Measurements from ENCODE around the gene IGF2R. TPM values are rescaled to one million over a fixed set of nuclear protein-coding genes. Genes with fewer than 3 reads are reported as not detected.
"Not testable (repeated sequence)": the region's sequence is repeated elsewhere in the genome, so short reads cannot be mapped to it uniquely, and the experiment has no call there.

IGF2R gene, protein sequence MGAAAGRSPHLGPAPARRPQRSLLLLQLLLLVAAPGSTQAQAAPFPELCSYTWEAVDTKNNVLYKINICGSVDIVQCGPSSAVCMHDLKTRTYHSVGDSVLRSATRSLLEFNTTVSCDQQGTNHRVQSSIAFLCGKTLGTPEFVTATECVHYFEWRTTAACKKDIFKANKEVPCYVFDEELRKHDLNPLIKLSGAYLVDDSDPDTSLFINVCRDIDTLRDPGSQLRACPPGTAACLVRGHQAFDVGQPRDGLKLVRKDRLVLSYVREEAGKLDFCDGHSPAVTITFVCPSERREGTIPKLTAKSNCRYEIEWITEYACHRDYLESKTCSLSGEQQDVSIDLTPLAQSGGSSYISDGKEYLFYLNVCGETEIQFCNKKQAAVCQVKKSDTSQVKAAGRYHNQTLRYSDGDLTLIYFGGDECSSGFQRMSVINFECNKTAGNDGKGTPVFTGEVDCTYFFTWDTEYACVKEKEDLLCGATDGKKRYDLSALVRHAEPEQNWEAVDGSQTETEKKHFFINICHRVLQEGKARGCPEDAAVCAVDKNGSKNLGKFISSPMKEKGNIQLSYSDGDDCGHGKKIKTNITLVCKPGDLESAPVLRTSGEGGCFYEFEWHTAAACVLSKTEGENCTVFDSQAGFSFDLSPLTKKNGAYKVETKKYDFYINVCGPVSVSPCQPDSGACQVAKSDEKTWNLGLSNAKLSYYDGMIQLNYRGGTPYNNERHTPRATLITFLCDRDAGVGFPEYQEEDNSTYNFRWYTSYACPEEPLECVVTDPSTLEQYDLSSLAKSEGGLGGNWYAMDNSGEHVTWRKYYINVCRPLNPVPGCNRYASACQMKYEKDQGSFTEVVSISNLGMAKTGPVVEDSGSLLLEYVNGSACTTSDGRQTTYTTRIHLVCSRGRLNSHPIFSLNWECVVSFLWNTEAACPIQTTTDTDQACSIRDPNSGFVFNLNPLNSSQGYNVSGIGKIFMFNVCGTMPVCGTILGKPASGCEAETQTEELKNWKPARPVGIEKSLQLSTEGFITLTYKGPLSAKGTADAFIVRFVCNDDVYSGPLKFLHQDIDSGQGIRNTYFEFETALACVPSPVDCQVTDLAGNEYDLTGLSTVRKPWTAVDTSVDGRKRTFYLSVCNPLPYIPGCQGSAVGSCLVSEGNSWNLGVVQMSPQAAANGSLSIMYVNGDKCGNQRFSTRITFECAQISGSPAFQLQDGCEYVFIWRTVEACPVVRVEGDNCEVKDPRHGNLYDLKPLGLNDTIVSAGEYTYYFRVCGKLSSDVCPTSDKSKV (N-terminal part only)
- 100 to 1,000 TPM in 3 of 8 experiments, 10 to 100 TPM in 5; 18.4 to 124 (median 53.5) TPM for total RNA-seq

DNA sequence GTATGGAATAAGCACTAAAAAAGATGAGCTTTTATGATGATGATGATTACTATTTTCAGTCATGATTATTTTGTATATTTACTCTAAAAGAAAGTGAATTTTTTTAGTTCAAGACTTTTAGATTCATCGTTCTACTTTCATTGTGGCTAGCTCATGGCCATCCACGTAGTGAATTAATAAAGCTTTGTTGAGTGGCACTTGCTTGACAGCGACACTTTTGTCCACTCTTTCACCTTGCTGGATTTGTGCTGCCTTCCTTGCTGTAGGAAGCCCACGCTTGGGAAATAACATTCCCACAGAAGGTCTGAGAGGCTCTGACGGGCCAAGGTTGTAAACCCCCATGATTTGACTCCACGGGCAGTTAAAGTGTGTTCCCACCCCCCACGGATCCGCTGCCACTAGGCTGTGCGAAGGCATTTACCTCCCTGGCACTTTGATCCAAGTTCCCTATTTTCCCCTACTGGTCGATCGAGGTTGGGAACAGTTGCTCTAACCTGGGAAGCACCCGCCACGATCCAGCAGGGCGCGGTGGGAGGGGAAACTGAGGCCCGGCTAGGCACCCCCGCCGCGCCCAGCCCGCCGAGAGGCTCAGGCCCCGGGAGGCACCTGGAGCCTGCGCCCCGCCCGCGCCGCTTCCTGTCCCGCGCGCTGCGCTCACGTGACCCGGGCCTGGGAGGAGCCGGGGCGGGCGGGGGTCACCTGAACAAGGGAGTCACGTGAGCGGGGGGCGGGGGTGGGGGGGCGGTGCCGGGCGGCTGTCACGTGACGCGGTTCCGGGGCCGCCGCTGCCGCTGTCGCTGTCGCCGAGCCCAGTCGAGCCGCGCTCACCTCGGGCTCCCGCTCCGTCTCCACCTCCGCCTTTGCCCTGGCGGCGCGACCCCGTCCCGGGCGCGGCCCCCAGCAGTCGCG lies at the start of gene IGF2R:
TSS of gene IGF2R (plus strand) at position 788 of the 909 bp plus-strand sequence. CDS start 165 bp downstream, outside the sequence.
- Histone ChIP-seq H3K4me3 (peak within 1 kb of the TSS; percentile 78 to 93 (median 87)), H3K4me1 (replicated peaks in 1 of 2) (peaks cover 22 to 32% of the 10 kb centered on the region in 2 donors), H3K27ac (peak within 1 kb of the TSS; percentile 51 to 86)
- in situ Hi-C loops (cut with MboI; ENCODE audit: low pct_unique_long_range_greater_than_20kb in 2 of 9, low sequenced_read_pairs in 9 of 9, unreplicated experiment in 9 of 9), result no loop called here
- peak; percentile 62 to 89 (median 83) for ATAC-seq (replicated peaks in 6 of 8)
- 7 to 86% (median 16%) methylated on average over 1 to 10 of the region's 68 CpGs; no CpG with 5 or more reads in 1 of the 10 experiments for WGBS, 10 experiments

DNA sequence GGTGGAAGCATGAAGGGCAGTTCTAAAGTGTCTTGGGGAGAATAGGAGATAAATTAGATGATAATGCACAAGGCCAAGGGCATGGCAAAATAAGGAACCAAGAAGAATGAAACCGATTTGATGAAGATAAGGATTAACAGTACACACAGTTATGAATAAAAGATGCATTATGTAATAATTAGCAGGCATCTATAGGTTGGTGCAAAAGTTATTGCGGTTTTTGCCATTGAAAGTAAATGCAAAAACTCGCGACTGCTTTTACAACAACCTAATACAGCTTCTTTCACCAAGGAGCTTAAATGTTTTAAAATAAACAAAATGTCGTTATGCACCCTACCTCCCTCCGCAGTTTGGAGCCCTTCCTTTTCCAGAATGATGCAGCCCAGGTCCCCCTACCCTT lies 49.1 kb upstream of the IGF2R start:
- no peak for ATAC-seq (replicated peaks in 6 of 8)
- Histone ChIP-seq H3K27ac (no peak overlapping the region), H3K4me1 (replicated peaks in 1 of 2) (no peaks in the 10 kb centered on the region), H3K4me3 (no peak overlapping the region)
- 20 to 90% (median 76%) methylated on average over 1 to 6 of the region's 6 CpGs for WGBS, 10 experiments
- in situ Hi-C loops (cut with MboI; ENCODE audit: low pct_unique_long_range_greater_than_20kb in 2 of 9, low sequenced_read_pairs in 9 of 9, unreplicated experiment in 9 of 9), result no loop called here

DNA sequence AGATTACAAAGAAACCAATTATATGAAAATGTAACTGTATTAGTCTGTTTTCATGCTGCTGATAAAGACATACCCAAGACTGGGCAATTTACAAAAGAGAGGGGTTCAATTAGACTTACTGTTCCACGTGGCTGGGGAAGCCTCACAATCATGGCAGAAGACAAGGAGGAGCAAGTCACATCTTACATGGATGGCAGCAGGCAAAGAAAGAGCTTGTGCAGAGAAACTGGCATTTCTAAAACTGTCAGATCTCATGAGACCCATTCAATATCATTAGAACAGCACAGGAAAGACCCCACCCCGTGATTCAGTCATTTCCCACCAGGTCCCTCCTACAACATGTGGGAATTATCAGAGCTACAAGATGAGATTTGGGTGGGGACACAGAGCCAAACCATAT lies 44.7 kb upstream of the IGF2R start:
- ATAC-seq (replicated peaks in 6 of 8), result not testable (repeated sequence)

DNA sequence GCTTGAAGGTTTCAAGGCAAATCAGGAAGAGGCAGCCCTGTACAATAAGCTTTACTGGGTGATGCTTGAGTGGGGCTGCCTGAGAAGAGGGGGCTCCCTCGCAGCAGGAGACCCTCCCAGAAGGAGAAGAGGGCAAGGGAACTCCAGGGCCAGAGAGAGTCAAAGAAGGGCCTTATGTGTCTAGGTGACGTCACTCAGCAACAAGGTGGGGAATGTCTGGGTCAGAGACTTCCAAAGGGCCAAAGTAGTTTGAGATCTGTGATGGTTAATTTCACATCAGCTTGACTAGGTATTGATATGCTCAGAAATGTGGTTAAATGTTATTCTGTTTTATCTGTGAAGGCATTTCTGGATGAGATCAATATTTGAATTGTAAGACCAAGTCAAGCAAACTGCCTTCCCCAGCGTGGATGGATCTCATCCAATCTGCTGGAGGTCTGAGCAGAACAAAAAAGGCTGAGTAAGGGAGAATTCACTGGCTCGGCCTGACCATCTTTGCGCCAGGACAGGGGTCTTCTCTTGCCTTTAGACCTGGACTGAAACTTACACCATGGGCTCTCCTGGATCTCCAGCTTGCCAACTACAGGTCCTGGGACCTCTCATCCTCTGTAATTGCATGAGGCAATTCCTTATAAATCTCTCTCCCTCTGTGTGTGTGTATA lies 42.2 kb upstream of the IGF2R start:
- Histone ChIP-seq H3K4me3 (no peak overlapping the region), H3K27ac (no peak overlapping the region), H3K4me1 (replicated peaks in 1 of 2) (no peaks in the 10 kb centered on the region)
- in situ Hi-C loops (cut with MboI; ENCODE audit: low pct_unique_long_range_greater_than_20kb in 2 of 9, low sequenced_read_pairs in 9 of 9, unreplicated experiment in 9 of 9), result no loop called here
- 17 to 96% (median 80%) methylated on average over 1 to 5 of the region's 5 CpGs; no CpG with 5 or more reads in 1 of the 10 experiments for WGBS, 10 experiments
- ATAC-seq (replicated peaks in 6 of 8), result no peak

More for the DNA sequence above, 44.7 kb upstream of the IGF2R start:
- H3K27ac ChIP-seq; H3K4me3 ChIP-seq; in situ Hi-C loops (cut with MboI; ENCODE audit: low pct_unique_long_range_greater_than_20kb in 2 of 9, low sequenced_read_pairs in 9 of 9, unreplicated experiment in 9 of 9); H3K4me1 ChIP-seq (replicated peaks in 1 of 2): not testable (repeated sequence)
- 0 to 46% (median 34%) methylated on average over 1 to 2 of the region's 2 CpGs; no CpG with 5 or more reads in 4 of the 10 experiments for WGBS, 10 experiments

DNA sequence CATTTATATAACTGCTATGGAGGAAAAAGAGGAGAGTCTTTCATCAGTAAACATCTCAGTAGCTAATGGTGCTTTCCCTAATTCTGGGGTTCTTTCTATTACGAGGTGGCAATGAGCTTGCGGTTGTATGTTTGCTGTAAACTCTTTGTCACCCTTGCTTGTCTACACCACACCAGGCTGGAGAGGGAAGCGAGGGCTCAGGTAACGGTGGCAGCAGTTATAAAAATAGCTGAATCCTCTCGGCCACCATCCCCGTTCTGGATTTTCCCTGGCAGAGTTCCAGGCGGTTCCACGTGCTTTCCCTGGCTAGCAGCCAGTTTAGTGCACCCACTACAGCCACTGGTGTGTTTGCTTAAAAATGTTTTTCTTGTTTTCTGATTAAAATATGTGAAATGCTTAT lies 39.1 kb upstream of the IGF2R start:
- no peak for ATAC-seq (replicated peaks in 6 of 8)
- WGBS, 10 experiments, result 16 to 85% (median 64%) methylated on average over 2 to 6 of the region's 8 CpGs; no CpG with 5 or more reads in 4 of the 10 experiments
- in situ Hi-C loops (cut with MboI; ENCODE audit: low pct_unique_long_range_greater_than_20kb in 2 of 9, low sequenced_read_pairs in 9 of 9, unreplicated experiment in 9 of 9), result no loop called here
- Histone ChIP-seq H3K4me1 (replicated peaks in 1 of 2) (no peaks in the 10 kb centered on the region), H3K27ac (no peak overlapping the region), H3K4me3 (no peak overlapping the region)

DNA sequence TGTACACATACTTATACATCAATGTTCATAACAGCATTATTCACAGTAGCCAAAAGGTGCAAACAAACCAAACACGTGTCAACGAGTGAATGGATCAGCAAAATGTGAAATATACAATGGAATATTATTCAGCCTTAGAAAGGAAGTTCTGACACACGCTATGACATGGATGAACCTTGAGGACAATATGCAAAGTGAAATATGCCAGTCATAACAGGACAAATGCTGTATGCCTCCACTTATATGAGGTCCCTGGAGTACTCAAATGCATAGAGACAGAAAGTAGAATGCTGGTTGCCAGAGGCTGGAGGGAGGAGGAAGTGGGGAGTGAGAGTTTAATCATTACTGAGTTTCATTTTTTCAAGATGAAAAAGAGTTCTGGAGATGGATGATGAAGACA lies 37.8 kb upstream of the IGF2R start:
- WGBS, 10 experiments, result 67 to 100% (median 88%) methylated on average over 1 to 3 of the region's 3 CpGs; no CpG with 5 or more reads in 2 of the 10 experiments
- ATAC-seq (replicated peaks in 6 of 8), result no peak
- no peaks in the 10 kb centered on the region for H3K4me1 ChIP-seq (replicated peaks in 1 of 2)
- in situ Hi-C loops (cut with MboI; ENCODE audit: low pct_unique_long_range_greater_than_20kb in 2 of 9, low sequenced_read_pairs in 9 of 9, unreplicated experiment in 9 of 9), result no loop called here
- no peak overlapping the region for H3K27ac ChIP-seq
- no peak overlapping the region for H3K4me3 ChIP-seq

DNA sequence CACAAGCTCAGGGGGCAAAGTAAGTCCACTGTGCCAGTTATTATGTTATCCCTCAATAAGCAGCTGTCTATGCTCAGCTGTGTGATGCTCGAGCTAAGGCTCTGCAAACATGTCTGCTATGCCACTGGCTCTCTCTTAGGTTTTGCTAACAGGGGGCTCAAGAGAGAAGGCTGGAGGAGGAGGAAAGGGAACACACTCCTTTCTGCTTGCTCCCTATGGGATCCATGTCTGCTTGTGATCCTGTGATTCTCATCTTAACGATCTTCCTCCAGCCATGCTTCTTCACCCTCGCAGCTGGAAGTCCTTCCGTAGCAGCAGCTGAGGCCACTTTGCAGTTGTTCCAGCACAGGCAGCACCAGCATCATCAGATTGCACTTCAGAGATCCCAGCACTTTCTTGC lies 37.0 kb upstream of the IGF2R start:
- Histone ChIP-seq H3K4me3 (no peak overlapping the region), H3K4me1 (replicated peaks in 1 of 2) (no peaks in the 10 kb centered on the region), H3K27ac (no peak overlapping the region)
- WGBS, 10 experiments, result 0 to 100% (median 75%) methylated on average over 1 to 4 of the region's 4 CpGs; no CpG with 5 or more reads in 6 of the 10 experiments
- in situ Hi-C loops (cut with MboI; ENCODE audit: low pct_unique_long_range_greater_than_20kb in 2 of 9, low sequenced_read_pairs in 9 of 9, unreplicated experiment in 9 of 9), result no loop called here
- no peak for ATAC-seq (replicated peaks in 6 of 8)

DNA sequence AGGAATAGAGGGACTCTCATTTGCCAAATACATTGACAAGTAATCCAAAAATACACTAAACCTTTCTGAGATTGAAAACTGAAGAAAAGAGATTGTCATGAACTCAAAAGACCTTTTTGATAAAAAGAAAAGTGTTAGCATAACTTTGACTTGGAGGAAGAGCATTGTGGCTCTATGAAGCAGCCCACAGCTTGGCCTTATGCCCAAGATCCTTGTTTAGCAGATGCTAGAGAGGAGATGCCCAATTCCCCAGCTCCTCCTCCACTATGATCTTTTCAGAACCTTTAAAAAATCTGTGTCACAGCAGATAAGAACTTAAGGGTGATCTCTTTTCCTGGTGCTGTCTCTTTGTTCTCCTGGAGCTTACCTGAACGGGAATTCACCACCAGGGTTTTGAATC lies 35.8 kb upstream of the IGF2R start:
- Histone ChIP-seq H3K4me3 (no peak overlapping the region), H3K4me1 (replicated peaks in 1 of 2) (no peaks in the 10 kb centered on the region), H3K27ac (no peak overlapping the region)
- in situ Hi-C loops (cut with MboI; ENCODE audit: low pct_unique_long_range_greater_than_20kb in 2 of 9, low sequenced_read_pairs in 9 of 9, unreplicated experiment in 9 of 9), result no loop called here
- no peak for ATAC-seq (replicated peaks in 6 of 8)
- 29 to 86% (median 71%) methylated on average over 1 of the region's 1 CpG; no CpG with 5 or more reads in 5 of the 10 experiments for WGBS, 10 experiments

DNA sequence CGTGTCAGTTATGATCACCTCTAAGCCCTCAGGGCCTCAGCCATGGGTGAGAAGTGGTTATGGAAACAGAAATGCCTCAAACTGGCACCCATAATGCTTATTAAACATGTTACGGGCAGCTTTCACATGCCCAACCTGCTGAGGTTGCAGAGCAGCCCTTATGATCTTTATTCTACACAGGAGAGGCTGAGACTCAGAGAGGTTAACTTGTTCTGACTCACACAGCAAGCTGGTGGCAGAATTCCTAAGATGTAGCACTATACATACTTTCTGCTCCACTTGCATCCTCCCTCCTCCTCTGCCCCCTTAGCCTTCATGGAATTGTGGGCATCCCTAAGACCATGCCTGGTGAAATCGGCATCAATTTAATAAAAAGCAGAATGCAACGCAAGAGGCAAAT lies 34.7 kb upstream of the IGF2R start:
- no peak overlapping the region for H3K27ac ChIP-seq
- H3K4me3 ChIP-seq, result no peak overlapping the region
- no peaks in the 10 kb centered on the region for H3K4me1 ChIP-seq (replicated peaks in 1 of 2)
- WGBS, 10 experiments, result 58 to 100% (median 71%) methylated on average over 1 to 4 of the region's 4 CpGs; no CpG with 5 or more reads in 3 of the 10 experiments
- in situ Hi-C loops (cut with MboI; ENCODE audit: low pct_unique_long_range_greater_than_20kb in 2 of 9, low sequenced_read_pairs in 9 of 9, unreplicated experiment in 9 of 9), result no loop called here
- no peak for ATAC-seq (replicated peaks in 6 of 8)

DNA sequence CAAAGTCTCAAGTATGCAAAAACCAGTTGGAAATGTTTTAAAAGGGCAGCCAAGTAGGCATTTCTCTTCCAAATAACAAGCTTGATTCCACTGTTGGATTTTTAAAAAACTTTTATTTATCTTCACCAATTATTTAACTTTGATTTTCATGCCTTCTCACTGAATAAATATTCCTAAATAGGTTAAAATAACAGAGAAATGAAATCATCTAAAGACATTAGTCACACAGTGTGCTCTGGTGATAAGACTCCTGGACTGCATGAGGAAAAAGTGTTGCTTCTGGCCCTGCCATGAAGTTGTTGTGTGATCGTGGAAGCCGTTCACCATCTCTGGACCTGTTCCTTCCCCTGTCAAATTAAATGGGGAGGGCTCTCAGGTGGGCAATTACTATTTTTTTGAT lies 33.8 kb upstream of the IGF2R start:
- H3K4me3 ChIP-seq, result no peak overlapping the region
- 0 to 100% (median 93%) methylated on average over 1 to 2 of the region's 2 CpGs; no CpG with 5 or more reads in 3 of the 10 experiments for WGBS, 10 experiments
- H3K4me1 ChIP-seq (replicated peaks in 1 of 2), result no peaks in the 10 kb centered on the region
- no peak overlapping the region for H3K27ac ChIP-seq
- in situ Hi-C loops (cut with MboI; ENCODE audit: low pct_unique_long_range_greater_than_20kb in 2 of 9, low sequenced_read_pairs in 9 of 9, unreplicated experiment in 9 of 9), result no loop called here
- ATAC-seq (replicated peaks in 6 of 8), result no peak

DNA sequence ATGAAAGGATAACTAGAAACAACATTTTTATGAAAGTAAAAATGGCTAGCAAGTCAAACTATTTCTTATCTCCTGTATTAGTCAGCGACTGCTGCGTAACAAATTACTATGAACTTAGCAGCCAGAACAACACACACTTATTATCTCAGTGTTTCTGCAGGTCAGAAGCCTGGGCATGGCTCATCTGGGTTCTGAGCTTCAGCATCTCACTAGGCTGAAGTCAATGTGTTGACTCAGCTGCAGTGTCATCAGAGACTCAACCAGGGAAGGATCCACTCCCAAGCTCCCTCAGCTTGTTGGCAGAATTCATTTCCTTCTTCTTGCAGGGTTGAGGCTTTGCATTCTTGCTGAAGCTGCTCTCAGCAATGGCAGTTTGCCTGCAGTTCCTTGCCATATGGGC lies 33.2 kb upstream of the IGF2R start:
- in situ Hi-C loops (cut with MboI; ENCODE audit: low pct_unique_long_range_greater_than_20kb in 2 of 9, low sequenced_read_pairs in 9 of 9, unreplicated experiment in 9 of 9), result no loop called here
- Histone ChIP-seq H3K4me1 (replicated peaks in 1 of 2) (no peaks in the 10 kb centered on the region), H3K4me3 (no peak overlapping the region), H3K27ac (no peak overlapping the region)
- no peak for ATAC-seq (replicated peaks in 6 of 8)
- WGBS, 10 experiments, result 90 to 100% (median 100%) methylated on average over 2 of the region's 2 CpGs; no CpG with 5 or more reads in 4 of the 10 experiments
